Measurements from ENCODE around the gene CHCHD10.

Gene CHCHD10

DNA sequence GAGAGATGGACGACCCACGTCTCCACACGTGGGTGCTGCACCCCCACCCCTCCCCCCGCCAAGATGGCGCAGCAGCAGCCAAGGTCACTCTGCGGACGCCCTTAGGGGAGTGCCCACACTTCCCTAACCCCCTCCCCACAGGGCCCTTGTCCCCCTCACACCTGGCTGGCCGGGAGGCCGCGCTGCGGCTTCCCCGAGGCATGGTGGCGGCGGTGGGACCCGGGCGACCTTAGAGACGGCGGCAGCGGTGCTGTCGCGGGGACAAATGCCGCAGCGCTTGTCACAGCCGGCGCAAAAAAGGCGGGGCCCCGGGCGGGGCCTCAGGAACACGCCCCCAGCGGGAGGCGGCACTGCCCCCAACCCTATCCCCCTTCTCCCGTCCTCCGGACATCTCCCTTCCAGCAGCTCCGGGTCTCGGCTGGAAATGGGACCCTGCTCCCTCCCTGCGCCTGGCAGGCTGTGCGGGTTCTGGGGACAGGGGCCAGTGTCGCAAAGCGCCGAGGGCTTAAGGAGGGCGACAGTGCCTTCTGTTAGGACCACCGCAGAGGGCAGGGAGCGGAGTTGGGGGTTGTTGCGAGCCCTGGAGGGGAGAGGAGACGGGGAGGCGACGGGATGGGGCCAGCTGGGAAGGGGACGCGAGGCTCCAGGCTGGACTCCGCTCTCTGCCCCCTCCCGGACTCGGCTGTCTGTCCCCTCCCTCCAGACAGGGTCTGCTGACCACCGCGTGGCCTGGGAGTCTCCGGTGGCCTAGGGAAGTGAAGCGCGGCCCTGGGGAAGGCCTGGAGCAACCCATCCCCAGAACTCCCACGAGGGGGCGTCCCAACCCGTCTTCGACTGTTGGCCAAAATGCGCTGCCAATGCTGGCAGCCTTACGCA is at the start of gene CHCHD10:
Gene CHCHD10 (minus strand): TSS at position 300 of the 876 bp plus-strand sequence. CDS start 98 bp downstream, at position 202.
- peak; percentile 42 for DNase-seq

DNA sequence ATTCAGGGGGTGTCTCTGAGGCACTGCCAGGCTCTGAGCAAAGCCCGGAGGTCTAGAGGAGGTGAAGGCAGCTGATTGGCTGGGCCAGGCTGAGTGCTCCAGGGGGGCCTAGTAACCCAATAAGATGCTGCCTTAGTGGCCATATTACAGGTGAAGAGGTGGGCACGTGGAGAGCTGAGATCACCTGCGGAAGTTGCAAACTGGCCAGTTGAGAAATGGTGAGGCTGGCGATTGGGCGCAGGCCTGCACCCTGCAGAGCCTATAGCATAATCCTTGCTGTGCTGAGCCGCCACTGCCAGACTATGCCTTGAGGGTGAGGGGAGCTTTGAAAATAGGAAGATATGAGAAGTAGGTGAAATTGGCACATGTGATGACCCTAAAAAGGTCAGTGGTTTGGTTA is 49.4 kb upstream of the CHCHD10 start:
- DNase-seq = no peak

DNA sequence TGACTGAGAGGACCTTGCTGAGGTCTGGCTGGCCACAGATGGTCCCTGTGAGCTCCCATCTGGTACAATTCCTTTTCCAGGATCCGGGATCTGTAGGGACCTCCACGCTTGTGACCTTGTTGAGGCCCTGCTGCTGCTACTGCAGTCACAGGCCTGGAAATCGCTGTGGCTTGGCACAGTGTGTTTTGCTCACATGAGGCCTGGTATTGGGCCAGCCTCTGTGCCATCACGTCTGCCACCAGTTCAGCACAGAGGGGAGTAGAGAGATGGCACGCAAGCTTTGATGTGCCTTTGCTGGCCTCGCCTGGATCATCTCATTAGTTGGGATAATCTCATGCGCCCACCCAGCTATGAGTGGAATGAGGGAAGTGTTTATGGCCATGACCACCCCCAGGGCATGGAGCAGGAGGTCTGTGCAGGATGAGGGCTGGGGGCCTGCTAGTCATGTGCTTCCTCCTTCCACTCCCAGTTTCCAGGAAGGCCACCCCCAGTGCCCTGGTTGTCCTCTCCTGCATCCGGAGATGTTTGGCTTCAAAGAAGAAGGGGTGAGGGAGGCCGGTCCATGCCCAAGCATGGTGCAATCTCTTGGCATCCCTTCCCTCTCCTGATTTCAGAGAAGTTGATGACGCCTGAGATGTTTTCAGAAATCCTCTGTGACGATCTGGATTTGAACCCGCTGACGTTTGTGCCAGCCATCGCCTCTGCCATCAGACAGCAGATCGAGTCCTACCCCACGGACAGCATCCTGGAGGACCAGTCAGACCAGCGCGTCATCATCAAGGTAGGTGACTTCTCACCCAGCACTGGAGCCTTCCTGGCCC is 48.6 kb upstream of the CHCHD10 start:
- DNase-seq = no peak

DNA sequence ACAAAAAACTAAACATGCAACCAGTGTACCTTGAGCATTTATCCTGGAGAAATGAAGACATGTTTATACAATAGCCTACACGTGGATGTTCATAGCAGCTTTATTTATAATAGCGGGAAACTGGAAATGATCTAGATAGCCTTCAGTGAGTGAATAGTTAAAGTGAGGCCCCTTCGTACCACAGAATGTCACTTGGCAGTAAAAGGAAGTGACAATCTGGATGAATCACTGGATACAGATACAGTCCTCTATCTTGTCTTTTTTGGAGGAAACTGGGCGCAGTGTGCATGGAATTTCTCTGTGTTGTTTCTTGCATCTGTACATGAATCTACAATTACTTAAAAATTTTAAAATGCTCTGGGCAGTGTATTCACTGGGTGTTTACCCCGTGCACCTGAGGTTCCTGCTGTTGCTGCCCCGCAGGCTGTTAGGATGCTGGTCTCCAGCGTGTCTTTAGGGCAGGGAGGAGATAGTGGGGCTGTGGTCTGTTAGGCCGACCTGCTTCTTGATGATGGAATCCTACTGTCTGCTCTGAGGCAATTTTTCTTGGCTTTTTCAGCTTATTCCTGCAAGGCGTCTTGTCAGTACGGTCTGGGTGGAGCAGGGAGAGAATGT is 47.9 kb upstream of the CHCHD10 start:
- DNase-seq = no peak

DNA sequence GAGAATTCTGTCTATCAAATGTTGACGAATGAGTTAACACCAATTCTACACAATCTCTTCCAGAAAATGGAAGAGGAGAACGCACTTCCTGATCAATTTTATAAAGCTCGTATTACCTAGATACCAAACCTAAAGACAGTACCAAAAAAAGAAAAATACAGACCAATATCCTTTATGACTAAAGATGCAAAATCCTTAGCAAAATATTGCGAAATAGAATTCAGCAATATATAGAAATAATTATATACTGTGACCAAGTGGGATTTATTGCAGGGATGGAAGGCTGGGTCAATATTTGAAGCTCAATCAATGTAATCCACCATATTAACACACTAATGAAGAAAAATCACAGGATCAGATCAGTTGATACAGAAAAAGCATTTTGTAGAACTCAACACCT is 44.6 kb upstream of the CHCHD10 start:
- no peak for DNase-seq

DNA sequence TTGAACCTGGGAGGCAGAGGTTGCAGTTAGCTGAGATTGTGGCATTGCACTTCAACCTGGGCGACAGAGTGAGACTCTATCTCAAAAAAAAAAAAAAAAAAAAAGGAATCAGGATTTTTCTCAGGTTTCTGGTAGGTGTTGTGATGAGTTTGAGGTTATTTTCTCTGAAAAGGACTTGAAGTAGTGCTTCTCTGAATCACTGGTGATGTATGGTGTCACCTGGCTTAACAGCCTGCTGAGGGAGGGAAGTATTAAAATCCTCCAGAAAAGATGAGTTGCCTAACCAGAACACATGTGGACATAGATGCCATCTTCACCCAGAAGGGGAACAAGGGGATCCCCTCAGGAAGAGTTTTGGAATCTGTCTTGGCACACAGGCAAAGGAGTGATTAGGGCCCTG is 39.1 kb upstream of the CHCHD10 start:
- no peak for DNase-seq

DNA sequence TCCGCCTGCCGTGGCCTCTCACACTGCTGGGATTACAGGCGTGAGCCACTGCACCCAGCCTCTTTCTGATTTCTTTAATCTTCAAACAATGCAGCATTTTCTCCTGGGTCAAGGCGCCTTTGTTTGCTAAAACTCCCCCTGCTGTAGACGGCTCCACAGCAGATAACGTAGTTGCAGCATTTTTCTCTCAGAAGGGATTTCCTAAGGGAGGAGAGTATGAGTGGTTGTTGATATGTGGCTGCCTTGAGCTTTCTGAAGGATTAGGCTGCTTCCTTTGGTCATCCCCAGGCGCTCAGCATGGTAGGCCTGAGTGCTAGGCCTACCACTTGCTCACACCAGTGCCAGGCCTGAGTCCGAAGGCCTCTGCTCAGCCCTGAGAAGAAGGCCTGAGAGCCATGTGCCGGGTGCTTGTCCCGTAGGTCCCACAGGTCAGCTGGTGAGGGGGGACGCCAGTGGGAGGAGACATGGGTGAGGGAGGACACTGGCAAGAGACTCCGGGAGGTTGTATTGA is 37.1 kb upstream of the CHCHD10 start:
- no peak for DNase-seq

DNA sequence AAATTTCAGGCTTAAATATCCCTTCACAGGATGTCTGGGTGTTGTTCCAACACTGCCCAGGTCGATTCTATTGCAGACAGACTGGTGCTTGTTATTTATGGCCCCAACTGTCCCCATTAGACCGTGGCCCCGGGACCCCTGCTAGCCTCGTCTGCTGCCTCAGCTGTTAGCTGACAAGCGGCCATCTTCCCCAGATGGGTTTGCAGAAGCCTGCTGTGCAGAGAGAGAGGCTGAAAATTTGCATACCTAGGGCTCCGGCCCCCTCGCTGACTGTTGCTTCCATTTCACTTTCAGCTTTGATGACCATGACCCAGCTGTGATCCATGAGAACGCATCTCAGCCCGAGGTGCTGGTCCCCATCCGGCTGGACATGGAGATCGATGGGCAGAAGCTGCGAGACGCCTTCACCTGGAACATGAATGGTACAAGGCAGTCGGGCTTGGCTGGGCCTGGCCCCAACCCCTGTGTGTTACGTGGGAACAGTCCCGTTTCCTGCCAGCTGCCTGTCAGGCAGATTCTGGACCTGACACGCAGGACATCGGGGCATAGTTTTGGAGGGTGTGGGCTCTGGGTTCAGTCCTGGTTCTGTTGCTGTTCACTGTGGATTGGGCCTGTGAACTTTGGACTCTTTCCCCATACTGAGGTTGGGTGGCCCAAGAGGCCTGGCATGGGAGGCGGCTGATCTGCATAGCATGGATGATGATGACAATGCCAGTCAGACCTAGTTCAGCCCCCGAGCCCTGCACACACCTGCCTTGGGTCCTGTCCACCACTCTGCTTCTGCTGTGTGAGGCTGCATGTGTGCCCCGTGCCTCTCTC is 35.4 kb upstream of the CHCHD10 start:
- DNase-seq = no peak

DNA sequence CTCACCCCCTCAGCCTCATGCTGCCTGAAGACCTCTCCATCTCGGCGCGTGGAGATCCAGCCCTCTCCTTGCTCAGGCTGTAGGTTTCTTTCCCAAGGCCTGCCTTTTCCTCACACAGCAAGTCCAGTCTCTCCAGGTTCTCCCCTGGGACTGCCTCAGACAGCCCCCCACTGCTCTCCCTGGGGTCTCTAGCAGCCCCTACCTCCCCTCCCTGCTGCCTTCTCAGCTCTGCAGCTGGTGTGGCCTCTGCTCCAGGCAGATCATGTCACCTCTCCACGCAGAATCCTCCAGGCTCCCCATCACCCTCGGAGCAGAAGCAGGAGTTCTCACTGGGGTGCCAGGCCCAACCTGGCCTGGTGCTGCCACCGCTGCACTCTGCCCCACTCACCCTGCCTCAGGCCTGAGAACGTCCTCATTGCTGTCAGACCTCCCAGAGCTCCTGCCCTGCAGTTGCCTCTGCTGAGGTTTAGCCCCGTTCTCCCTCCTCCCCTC is 34.2 kb upstream of the CHCHD10 start:
- DNase-seq = no peak

DNA sequence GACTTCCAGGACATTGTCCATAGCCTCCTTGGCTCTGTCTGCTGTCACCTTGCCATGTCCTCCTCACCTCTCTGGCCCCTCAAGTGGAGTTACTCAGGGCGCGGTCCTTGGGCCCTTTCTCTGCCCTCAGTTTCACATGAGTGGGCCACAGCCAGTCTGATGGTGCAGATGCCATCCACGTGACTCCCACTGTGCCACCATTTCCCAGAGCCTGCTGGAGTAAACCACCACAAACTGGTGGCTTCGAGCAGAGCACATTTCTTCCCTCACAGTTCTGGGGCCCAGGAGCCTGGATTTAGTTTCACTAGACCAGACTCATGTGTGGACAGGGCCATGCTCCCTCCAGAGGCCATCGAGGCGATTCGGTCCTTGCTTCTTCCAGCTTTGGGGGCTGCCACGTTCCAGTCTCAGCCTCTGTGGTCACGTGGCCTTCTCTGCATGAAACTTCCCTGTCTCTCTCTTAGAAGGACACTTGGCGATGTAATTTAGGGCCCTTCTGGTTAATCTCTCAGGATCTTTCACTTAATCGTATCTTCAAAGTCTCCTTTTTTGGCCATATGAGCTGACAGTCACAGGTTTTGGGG is 33.6 kb upstream of the CHCHD10 start:
- no peak for DNase-seq

DNA sequence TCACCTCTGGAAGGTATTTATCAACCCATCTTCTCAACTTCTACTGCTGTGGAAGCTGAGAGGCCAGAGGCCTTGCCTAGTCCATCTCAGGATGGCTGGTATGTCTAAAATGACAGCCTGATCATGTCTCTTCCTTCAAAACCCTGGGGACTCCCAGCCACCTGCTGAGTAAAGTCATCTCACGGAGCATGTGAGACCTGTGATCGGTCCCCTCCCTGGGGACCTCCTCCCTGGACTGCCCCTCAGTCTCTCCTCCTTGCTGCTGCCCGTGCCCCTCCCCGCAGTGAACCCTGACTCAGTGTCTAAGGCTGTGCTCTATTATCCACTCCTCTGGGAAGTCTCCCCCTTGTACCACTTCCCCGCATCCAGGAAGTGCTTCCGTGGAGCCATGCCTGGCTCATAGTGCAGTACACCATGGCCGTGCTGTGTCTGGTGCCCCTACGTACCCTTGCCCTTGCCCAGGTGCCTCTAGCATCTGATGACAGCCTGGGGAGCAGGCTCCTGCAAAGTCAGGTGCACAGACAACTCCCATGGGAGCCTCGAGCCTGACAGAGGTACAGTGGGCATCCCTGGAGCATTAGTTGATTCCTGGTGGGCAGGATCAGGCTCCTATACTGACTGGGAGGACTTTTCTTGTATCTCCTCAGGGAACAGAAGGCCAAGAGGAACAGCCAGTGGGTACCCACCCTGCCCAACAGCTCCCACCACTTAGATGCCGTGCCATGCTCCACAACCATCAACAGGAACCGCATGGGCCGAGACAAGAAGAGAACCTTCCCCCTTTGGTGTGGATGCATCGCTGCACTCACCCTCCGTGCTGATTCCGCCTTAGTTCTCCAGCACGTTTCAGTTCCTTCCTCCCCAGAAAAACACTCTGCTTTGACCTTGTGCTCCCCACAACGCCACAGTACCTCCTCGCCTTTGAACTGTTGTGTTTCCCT is 32.8 kb upstream of the CHCHD10 start:
- no peak for DNase-seq

DNA sequence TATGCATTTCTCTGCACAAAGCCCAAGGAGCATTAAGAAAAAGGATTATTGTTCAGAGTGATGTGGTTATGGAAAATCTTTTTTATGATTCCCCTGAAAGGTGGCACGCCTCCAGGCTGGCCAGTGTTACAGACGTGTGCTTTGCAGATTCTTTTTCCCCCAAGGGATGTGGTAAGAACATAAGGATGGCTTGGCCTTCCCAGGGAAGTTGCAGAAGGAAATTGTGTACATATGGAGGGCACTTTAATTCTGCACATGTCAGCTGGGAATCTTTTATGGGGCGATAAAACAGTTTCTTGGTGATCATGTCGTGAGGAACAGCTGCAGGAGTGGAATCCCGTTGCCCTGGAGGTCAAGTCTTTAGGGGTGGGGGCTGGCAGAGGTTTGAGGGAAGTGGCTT is 28.7 kb upstream of the CHCHD10 start:
- no peak for DNase-seq

DNA sequence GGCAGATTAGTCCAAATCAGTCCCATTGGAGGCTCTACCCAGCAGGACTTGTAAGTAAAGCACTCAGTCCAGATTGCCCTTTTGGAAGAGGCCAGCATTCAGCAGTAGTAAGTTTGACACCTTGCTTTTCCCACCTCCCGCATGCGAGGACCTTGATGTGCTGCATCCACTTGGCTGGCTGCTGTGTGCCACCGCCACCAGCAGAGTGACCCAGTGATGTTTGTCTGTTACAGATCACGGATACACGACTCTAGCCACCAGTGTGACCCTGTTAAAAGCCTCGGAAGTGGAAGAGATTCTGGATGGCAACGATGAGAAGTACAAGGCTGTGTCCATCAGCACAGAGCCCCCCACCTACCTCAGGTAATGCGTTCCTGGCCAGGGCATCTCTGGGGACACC is 25.6 kb upstream of the CHCHD10 start:
- no peak for DNase-seq

DNA sequence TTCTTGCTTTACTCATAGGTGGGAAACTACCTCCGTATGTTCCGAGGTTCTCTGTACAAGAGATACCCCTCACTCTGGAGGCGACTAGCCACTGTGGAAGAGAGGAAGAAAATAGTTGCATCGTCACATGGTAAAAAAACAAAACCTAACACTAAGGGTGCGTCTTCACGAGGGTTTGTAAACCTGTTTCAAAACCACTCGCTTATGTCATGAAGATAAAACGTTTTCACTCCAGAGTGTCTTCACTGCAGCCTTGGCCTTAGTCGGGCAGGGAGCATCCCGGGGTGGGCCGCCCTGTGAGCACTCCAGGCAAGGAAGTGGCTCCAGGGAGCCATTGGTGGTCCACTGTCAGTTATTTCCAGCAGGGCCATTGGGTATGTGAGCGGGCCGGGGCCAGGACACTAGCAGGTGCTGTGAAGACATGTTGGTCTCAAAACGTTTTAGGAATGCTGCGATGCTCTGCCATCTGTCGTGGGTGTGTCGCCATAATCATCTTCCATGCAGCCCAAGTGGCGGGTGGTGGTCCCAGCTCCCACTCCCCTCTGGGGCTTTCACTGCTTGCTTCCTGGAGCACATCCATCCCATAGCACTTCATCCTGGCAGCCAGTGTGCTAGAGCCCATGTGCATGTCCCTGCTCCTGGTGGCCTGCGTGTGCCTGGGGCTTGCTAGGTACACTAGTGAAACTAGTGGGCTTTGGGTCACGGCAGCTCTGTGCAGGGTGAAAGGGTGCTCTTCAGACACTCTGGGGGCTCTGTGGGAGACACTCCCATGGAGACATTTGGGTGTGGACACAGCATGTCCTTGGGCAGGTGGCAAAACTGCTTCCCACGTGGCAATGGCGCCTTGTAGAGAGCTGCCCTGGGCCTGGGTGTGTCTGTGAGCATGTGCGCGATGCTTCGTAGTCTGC is 24.2 kb upstream of the CHCHD10 start:
- no peak for DNase-seq

DNA sequence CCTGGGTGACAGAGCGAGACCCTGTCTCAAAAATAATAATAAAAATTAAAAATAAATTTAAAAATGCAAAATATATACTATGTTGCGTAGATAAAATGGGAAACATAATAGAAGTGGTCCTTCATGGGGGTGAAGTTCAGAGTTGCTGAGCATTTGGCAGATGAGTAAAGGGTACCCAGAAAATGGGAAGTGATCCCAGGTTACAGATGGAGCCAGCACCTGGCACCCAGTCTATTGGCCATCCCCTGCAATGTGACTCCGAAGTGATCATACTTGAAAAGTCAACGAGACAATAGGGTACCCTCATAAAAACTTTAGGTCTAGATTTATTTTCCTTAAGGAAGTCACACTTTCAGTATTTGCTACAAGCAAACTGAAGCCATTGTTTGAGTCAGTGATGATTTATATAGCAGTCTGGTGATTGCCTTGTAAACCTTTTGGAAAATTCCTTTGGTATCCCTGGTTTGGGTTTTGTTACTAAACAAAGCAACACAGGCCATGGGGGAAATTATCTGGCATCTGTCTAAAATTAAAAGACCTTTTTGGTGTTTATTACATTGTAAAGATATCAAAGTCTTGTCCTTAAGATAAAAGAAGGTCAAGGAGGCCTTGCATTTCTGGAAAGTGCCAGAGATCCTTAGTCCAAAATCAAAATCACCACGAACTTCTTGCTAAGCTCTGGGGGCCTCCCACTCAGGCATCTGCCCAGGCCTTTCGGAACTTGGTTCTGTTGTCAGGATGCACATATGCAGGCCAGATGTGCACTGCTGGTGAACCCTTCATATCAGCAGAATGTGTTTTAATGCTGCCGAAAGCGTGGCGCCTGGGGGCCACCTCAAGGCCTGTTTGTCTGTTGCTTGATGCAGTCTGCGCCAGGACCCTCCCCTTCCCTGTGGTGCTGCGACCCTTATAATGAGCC is 23.3 kb upstream of the CHCHD10 start:
- no peak for DNase-seq

DNA sequence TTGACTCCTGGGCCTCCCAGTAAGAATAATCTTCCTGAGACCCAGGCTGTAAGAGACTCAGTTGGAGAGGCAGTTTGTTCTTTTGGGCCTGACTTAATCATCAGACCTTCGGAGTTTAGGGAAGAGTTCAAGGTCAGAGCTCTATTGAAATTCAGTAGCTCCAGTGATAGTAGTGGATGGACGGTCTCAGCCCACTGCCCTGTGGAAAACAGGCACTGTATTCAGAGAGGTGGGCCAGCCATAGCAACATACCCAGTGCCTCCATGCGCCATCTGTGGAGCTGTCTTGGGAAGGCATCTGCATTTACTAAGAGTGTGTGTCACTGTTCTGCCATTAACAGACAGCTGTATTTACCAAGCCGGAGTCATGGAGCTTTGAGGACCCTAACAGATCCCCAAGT is 21.9 kb upstream of the CHCHD10 start:
- DNase-seq = peak; percentile 7

DNA sequence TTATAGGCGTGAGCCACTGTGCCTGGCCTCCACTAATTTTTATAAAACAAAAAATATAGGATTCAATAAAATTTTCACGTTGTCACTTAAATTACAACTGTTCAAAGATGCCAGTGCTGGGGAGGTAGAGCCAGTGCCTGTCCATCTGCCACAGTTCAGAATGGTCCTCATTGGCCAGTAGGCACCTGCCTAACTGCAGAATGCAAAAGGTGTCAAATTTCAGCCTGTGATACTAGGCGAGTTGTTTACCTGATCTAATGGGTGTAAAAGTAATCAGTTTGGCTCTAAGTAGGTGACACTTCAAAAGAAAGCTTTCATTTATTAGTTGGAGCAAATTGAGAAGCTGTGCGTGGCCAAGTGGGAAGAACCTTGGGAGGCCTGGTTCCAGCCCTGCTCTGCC is 21.3 kb upstream of the CHCHD10 start:
- peak; percentile 54 for DNase-seq

DNA sequence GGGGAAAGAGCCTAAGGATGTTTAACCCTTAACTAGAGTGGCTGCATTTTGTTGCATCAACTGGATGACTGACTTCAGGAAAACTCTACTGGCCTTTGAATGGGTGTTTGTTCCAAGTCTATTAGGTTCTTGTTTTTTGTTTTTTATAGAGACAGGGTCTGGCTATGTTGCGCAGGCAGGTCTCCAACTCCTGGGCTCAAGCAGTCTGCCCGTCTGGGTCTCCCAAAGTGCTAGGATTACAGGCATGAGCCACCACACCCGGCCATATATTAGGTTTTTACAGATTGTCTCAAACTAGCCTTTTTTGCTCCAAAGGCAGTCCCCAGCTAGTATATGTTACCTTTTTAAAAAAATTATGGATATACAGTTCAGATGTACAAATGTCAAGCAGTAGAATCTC is 20.1 kb upstream of the CHCHD10 start:
- DNase-seq = no peak

DNA sequence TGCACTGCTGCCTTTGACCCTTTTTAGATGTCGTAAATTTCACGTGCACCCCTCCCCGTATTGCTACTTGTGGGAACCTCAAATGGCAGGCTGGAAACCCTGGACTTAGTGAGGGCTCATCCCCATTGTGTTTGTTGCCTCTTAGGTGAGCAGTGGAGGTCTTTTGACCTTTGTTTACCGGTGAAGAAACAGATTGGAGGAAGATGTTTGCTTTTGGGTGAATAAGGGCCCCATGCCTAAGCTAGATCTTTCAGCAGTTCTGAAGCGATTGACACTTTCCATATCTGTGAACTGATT is 19.8 kb upstream of the CHCHD10 start:
- no peak for DNase-seq

Data from NCI-H774 (cell line).